Measurements from ENCODE around the gene ABCC4. TPM values are rescaled to one million over a fixed set of nuclear protein-coding genes. Genes with fewer than 3 reads are reported as not detected.

The ABCC4 gene
- total RNA-seq, 6 experiments from 2014 or later: 24.7 to 28.4 (median 26.0) TPM

DNA sequence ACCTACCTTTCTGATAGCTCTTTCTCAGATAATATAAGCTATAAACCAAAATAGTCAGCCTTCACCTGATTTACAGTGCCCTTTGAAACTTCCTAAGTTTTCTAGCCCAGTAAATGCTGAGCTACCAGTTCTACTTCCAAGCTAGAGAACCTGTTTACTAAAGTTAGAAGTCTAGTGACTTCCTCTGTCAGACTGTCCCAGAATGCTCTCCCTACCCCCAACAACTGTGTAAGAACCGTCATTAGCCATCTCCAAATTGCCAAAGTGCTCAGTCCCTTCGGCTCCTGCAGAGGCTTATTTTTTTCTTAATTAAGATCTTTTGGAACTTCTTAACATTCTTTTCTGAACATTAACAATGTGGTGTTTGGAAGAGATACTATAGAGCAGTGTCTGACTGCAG, 3.2 kb upstream of the ABCC4 start:
- peaks cover 4% of the 10 kb centered on the region for H3K36me3 Mint-ChIP-seq (ENCODE audit: low read depth)
- H3K4me3 Mint-ChIP-seq: no peak overlapping the region
- no peaks in the 10 kb centered on the region for H3K9me3 Mint-ChIP-seq
- H3K27me3 Mint-ChIP-seq (ENCODE audit: insufficient read depth): no peaks in the 10 kb centered on the region; the same call in 1 of the 2 replicates
- H3K27ac Mint-ChIP-seq: no peak overlapping the region
- peaks cover 23% of the 10 kb centered on the region for H3K4me1 Mint-ChIP-seq (ENCODE audit: low read depth)
- no peak for TF ChIP-seq CTCF (IDR thresholded peaks at IDR 0.05)
- DNase-seq: no peak

GRCh38 chr13:95301968-95302393, 730 bp upstream of the ABCC4 start:
- Mint-ChIP-seq H3K27ac (peak overlapping the region; percentile 68), H3K4me3 (peak overlapping the region; percentile 86), H3K27me3 (ENCODE audit: insufficient read depth) (no peaks in the 10 kb centered on the region; the same call in 1 of the 2 replicates), H3K36me3 (ENCODE audit: low read depth) (peaks cover 9% of the 10 kb centered on the region), H3K9me3 (no peaks in the 10 kb centered on the region), H3K4me1 (ENCODE audit: low read depth) (peaks cover 45% of the 10 kb centered on the region)
- DNase-seq: no peak
- peak; percentile 25 for TF ChIP-seq CTCF (IDR thresholded peaks at IDR 0.05)

DNA sequence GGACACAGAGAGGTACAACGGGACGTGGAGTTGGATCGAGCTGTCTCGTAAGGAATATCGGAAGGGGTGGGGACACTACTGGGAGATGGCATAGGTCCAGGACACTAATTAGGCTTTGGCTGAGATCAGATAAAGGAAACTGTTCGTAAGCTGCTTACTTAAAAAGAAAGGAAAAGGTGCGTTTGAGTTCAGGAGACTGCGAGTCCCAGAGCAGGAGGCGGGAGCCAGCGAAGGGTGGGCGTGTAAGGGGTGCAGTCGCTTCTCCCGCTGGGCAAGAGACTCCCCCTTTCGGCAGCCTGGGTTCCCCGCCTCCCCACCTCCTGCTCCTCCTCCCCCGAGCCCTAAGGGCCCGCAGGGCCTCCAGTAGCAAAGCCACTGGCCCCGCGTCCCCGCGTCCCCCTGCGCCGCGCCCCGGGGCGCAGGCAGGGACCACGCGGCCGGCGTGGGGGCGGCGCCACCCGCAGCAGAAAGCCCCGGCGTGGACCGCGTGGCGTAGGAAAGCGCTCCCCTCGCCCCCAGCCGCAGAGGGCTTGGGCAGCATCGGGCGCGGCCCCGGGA, 547 bp downstream of the ABCC4 start:
- no peaks in the 10 kb centered on the region for H3K9me3 Mint-ChIP-seq
- DNase-seq: peak; percentile 54
- peaks cover 53% of the 10 kb centered on the region for H3K4me1 Mint-ChIP-seq (ENCODE audit: low read depth)
- H3K36me3 Mint-ChIP-seq (ENCODE audit: low read depth): peaks cover 9% of the 10 kb centered on the region
- peak; percentile 64 for TF ChIP-seq CTCF (IDR thresholded peaks at IDR 0.05)
- peak overlapping the region; percentile 81 for H3K27ac Mint-ChIP-seq
- peaks cover 2% of the 10 kb centered on the region for H3K27me3 Mint-ChIP-seq (ENCODE audit: insufficient read depth)
- peak overlapping the region; percentile 94 for H3K4me3 Mint-ChIP-seq

DNA sequence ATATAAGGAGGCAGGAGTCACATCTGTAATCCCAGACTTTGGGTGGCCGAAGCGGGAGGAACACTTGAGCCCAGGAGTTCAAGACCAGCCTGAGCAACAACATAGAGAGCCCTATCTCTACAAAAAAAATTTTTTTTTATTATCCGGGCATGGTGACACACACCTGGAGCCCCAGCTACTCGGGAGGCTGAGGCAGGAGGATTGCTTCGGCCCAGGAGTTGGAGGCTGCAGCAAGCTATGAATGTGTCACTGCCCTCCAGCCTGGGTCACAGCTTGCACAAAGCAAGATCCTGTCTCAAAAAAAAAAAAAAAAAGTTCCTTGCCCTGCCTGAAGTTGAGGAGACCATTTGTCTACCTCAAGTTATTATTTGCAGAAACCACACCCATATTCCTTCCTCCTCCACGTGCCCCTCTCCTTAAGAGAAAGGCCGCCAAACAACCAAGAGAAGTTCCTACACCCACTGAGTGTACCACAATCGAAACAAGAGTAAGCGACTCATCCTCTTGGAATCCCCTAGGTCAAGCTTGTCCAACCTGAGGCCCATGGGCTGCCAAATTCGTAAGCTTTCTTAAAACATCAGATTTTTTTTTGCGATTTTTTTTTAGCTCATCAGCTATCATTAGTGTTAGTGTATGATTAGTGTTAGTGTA, 2.2 kb downstream of the ABCC4 start:
- DNase-seq: peak; percentile 59
- H3K27me3 Mint-ChIP-seq (ENCODE audit: insufficient read depth): peaks cover 2% of the 10 kb centered on the region
- peak overlapping the region; percentile 38 for H3K27ac Mint-ChIP-seq
- no peak for TF ChIP-seq CTCF (IDR thresholded peaks at IDR 0.05)
- H3K36me3 Mint-ChIP-seq (ENCODE audit: low read depth): peaks cover 9% of the 10 kb centered on the region
- H3K4me3 Mint-ChIP-seq: peak overlapping the region; percentile 94
- H3K4me1 Mint-ChIP-seq (ENCODE audit: low read depth): peaks cover 57% of the 10 kb centered on the region
- H3K9me3 Mint-ChIP-seq: no peaks in the 10 kb centered on the region

GRCh38 chr13:95298169-95298965, 2.9 kb downstream of the ABCC4 start:
- Mint-ChIP-seq H3K9me3 (no peaks in the 10 kb centered on the region), H3K36me3 (ENCODE audit: low read depth) (peaks cover 9% of the 10 kb centered on the region), H3K4me1 (ENCODE audit: low read depth) (peaks cover 57% of the 10 kb centered on the region), H3K27ac (peak overlapping the region; percentile 54; the same call in 1 of the 2 replicates), H3K27me3 (ENCODE audit: insufficient read depth) (peaks cover 2% of the 10 kb centered on the region), H3K4me3 (peak overlapping the region; percentile 30; the same call in 1 of the 2 replicates)
- TF ChIP-seq CTCF (IDR thresholded peaks at IDR 0.05): no peak
- no peak for DNase-seq

All from HFFc6 (cell line).